HG03175 (cell line): Measurements from ENCODE around the gene CYP26B1.
"Not testable (repeated sequence)": the region's sequence is repeated elsewhere in the genome, so short reads cannot be mapped to it uniquely, and the experiment has no call there.

Source experiments
- ATAC-seq: cut with Tn5 transposase; IDR thresholded peaks from one replicate; pipeline ENCODE4 v1.9.1; 2021; ENCODE audit warnings: mild to moderate bottlenecking, moderate library complexity; ENCODE audit not compliant: unreplicated experiment

CYP26B1 gene

DNA sequence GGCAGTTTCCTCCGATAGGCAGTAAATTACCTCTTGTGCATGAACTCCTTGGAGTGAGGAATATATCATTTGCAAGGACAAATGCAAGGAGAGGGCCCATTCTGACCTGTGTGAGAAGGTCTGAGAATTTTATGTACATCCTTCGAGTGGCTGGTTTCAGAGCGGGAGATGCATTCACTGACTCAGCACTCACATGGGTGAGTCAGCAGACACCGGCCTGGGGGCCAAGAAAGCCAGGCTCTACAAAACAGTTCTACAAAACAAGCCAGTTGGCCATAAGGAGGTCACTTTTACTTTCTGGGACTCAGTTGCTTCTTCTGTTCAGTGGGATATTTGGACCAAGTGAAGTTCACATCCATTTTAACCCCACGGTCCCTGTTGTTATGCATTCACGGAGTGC lies 35.3 kb downstream of the CYP26B1 start:
- ATAC-seq: no peak

DNA sequence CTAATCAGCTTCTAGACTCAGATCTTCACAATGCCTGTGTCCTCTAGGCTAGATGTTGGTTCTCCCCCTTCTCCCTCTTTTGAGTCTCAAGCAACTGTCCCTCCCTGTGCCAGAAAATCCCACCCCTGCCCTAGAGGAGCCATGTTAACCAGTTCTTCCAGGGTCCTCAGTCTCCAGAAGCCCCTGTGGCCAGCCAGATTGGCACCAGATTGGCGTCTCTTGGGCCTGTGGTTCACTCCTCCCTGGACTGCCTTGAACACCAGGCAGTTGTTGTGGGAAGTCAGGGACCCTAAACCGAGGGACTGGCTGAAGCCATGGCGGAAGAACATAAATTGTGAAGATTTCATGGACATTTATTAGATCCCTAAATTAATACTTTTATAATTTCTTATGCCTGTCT lies 36.6 kb downstream of the CYP26B1 start:
- ATAC-seq: no peak

- ATAC-seq: no peak
Observed at GRCh38 chr2:72109904-72110303, 37.8 kb downstream of the CYP26B1 start.

GRCh38 chr2:72109291-72109690 lies 38.4 kb downstream of the CYP26B1 start:
- ATAC-seq: no peak

GRCh38 chr2:72108121-72108520 lies 39.5 kb downstream of the CYP26B1 start:
- no peak for ATAC-seq

GRCh38 chr2:72106978-72107377 lies 40.7 kb downstream of the CYP26B1 start:
- ATAC-seq: no peak

DNA sequence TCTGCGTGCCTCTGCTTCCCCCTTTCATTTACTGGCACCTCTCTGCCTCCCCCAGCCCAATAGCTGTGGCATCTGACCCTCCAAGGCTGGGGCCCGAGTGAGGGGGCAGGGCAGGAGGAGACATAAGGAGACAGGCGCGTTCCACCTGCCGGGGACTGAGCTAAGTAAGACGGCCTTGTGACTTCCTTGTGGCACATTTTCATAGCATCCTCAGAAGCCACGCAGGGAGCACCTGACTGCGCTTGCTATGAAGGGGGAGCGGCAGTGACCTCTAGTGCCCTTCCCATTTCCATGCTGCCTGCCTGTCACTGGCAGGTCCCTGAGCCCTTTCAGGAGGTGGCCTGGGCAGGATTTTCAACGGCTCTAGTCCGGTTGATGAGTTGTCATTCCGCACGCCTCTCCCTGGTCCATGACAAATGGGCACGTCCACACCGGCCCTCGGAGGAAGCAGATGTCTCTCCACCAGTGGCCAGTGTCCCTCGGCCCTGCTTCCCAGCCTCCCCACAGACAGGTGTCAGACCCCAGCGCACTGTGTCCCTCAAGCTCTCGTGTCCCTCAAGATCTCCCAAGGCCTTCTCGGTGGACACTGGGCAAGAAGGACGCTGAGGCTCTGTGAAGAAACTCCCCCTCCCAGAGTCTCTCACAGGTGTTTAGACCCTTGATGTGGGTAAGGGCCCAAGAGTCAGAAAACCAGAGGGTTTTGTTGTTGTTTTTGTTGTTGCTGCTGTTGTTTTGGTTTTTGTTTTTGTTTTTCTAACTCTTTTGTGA lies 42.7 kb downstream of the CYP26B1 start:
- no peak for ATAC-seq

GRCh38 chr2:72103690-72104089 lies 44.0 kb downstream of the CYP26B1 start:
- ATAC-seq: no peak

DNA sequence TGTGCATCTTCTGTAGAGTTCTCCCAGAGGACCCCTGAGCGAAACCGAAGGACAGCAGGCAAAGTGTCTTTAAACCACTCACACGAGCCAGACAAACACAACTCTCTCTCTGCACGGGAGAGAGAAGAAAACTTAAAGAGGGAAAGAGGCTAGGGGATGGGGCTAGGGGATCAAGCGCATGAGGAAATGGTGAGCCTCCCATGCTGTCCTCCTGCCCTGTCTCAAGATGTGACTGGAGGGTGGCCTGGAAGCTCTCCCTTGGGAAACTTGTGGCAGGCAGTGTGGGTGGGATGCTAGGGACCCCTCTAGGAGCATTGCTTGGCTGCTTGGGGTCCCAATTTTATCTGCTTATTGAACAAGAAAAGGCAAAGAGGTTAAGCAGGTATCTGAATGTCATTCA lies 44.5 kb downstream of the CYP26B1 start:
- ATAC-seq: no peak

DNA sequence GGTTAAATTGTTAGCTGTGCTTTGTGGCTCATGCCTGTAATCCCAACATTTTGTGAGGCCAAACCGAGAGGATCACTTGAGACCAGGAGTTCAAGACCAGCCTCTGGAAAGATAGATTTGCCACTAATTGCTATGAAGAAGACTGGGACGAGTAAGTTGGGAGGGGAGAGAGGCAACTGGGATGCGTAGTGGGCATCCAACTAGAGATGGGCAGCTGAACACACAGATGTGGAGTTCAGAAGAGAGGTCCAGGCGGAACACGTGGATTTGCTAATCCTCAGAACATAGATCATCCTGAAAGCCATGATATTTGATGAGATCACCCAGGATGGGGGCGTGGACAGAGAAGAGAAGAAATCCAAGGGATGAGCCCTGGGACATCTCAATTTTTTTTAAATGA lies 48.7 kb downstream of the CYP26B1 start:
- no peak for ATAC-seq

DNA sequence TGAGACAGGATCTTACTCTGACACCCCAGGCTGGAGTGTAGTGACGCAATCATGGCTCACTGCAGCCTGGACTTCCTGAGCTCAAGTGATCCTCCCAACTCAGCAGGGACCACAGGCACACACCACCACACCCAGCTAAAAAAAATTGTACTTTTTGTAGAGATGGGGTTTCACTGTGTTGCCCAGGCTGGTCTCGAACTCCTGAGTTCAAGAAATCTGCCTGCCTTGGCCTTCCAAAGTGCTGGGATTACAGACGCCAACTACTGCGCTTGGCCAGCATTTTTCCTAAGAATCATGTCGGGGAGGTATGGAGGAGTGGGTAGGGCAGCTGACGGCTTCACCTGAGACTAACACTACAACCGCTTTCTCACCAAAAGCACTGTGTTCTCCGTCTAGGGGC lies 50.4 kb downstream of the CYP26B1 start:
- ATAC-seq: no peak

DNA sequence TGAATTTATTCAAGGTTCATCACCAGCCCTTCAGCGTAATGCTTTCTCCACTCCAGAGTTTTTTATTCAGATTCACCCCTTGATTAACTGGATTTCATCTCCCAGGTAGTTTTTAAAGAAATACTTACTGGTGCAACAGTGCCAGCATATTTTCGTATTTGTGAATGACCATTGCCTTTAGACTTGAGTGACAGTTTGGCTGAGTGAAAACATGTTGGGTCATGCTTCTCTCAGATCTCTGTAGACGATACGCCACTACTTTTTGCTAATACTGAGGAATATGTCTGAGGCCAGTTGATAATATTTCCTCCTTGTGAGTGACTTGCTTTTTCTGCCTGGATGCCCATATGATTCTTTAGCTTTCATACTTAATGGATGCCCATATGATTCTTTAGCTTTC lies 51.5 kb downstream of the CYP26B1 start:
- ATAC-seq: no peak

GRCh38 chr2:72095364-72095763 lies 52.3 kb downstream of the CYP26B1 start:
- no peak for ATAC-seq

- ATAC-seq: no peak
Observed at GRCh38 chr2:72094701-72095100, 53.0 kb downstream of the CYP26B1 start.

GRCh38 chr2:72092111-72092510 lies 55.6 kb downstream of the CYP26B1 start:
- ATAC-seq: no peak

DNA sequence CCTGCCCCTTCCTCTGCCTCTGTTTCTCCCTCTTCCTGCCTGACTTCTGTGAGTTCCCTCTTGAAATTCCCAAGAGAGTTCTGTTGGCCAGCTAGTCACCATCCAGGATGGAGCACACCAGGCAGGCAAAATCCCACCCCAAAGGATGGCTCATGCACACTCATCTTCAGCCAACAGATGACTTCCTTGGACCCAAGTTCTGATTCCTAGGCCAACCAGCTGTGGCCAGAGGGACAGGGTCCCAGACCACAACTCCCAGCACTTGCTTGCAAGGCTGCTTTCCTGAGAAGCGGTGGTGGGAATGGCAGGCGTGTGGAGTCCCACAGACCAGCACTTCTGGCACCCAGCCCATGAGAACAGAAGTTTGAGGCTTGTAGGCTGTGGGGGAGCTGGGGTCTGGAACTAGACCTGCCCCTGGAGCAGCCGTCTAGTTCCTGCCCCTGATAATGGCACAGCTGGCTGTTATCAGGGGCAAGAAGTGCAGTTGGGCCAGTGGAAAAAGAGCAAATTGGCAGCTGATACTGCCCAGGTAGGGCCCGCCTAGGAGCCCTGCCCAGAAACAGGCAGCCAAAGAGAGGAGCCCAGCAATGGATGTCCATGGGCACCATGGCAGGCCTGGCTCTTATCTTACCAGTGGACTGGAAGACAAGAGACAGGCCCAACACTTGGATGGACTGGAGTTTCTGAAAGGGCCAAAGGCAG lies 56.7 kb downstream of the CYP26B1 start:
- no peak for ATAC-seq

- ATAC-seq: no peak
Observed at GRCh38 chr2:72090271-72090720, 57.4 kb downstream of the CYP26B1 start.

GRCh38 chr2:72089537-72089936 lies 58.1 kb downstream of the CYP26B1 start:
- no peak for ATAC-seq

DNA sequence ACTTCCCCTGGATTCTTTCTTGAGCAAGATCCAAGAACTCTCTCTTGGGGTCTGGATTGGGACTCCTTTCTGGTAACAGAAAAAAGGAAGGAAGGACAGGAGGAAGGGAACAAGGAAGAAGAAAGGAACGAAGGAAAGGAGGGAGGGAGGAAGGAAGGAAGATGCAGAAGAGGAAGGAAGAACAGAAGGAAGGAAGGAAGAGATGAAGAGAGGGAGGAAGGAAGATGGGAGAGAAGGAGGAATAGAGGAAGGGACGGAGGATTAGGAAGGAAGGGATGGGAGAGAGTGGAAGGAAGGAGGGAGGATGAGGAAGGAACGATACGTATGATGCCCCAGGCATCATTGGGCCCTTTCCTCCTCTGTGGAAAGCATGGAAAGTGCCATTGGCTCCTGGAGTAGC lies 58.6 kb downstream of the CYP26B1 start:
- ATAC-seq: no peak

DNA sequence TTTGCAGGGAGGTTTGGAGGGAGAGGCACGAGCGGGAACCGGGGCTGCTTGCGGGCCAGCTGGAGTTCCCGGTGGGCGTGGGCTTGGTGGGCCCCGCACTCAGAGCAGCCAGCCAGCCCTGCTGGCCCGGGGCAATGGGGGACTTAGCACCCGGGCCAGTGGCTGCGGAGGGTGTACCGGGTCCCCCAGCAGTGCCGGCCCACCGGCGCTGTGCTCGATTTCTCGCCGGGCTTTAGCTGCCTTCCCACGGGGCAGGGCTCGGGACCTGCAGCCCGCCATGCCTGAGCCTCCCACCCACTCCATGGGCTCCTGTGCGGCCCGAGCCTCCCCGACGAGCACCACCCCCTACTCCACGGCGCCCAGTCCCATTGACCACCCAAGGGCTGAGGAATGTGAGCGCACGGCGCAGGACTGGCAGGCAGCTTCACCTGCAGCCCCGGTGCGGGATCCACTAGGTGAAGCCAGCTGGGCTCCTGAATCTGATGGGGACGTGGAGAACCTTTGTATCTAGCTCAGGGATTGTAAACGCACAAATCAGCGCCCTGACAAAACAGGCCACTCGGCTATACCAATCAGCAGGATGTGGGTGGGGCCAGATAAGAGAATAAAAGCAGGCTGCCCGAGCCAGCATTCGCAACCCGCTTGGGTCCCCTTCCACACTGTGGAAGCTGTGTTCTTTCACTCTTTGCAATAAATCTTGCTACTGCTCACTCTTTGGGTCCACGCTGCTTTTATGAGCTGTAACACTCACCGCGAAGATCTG lies 60.6 kb downstream of the CYP26B1 start:
- not testable (repeated sequence) for ATAC-seq

GRCh38 chr2:72085513-72085912 lies 62.1 kb downstream of the CYP26B1 start:
- no peak for ATAC-seq

- no peak for ATAC-seq
Observed at GRCh38 chr2:72085036-72085435, 62.6 kb downstream of the CYP26B1 start.
